Ramos (cell line): ENCODE measurements around the gene JPH2.

Experiments
- in situ Hi-C: fragments of 300-500 bp; cut with MboI; formaldehyde crosslinking; loops from one replicate; pipeline ENCODE4 v1.14.3; 2022; ENCODE audit warnings: low sequenced_read_pairs; ENCODE audit not compliant: unreplicated experiment

The JPH2 gene

DNA sequence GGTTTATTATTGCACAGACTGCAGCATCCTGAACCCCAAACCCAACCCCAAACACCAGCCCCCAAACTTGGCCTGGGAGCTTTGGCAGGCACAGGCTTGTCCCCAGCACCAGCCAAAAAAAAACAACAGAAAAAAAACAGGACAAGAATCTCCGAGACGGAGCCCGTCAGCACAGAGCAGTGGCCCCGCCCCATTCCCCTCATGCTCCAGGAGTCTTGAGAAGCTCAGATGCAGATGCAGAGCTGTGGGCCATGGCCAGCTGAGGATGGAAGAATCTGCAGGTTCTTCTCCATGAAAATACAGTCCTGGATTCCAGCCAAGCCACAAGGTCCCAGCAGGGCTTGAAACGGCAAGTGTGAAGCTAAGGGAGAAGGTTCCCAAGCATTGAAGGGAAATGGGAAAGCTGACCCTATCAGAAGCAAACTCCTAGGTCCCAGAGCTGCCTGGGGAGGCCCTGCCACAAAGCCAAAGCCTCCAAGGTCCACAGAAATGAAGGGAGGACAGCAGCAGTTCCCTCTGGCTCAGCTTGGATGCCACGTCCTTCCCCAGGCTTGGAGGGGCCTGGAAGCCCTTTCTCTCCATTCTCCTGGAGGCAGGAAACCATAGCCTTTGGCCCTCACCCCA lies 75.2 kb downstream of the JPH2 start:
- in situ Hi-C loops: no loop called here

DNA sequence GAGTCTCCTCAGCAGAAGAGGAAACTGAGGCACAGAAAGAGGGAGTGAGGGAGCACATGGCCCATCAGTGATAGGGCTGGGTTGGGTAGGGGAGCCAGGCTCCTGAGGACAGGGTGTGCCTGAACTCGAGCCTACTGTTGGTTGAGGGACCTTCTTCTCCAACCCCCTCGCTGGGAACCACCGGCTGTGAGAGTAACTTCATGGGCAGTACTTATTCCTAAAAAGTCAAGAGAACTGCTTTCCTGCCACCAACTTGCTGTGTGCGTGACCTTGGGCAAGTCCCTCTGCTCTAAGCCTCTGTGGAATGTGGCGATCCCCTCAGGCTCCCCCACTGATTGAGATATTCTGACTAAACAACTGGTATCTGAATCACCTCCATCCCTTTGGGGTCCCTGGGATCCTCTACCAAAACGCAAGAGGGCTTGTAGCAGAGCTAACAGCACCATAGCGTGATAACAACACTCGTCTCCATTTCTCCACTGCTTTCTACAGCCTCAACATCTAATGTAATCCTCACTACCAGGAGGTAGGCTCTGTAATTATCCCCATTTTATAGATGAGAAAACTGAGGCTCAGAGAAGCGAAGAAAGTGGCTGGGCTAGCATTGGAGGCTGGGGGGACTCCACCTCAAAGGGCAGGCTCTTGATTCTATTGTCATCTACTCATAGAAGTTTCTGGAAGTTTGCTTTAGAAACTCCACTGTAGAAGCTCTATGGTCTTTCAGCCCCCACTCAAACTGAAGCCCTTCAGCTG lies 76.0 kb downstream of the JPH2 start:
- in situ Hi-C loops: no loop called here

GRCh38 chr20:44109951-44110361 lies 77.0 kb downstream of the JPH2 start:
- in situ Hi-C loops: no loop called here

GRCh38 chr20:44106615-44107014 lies 80.4 kb downstream of the JPH2 start:
- in situ Hi-C loops: no loop called here

DNA sequence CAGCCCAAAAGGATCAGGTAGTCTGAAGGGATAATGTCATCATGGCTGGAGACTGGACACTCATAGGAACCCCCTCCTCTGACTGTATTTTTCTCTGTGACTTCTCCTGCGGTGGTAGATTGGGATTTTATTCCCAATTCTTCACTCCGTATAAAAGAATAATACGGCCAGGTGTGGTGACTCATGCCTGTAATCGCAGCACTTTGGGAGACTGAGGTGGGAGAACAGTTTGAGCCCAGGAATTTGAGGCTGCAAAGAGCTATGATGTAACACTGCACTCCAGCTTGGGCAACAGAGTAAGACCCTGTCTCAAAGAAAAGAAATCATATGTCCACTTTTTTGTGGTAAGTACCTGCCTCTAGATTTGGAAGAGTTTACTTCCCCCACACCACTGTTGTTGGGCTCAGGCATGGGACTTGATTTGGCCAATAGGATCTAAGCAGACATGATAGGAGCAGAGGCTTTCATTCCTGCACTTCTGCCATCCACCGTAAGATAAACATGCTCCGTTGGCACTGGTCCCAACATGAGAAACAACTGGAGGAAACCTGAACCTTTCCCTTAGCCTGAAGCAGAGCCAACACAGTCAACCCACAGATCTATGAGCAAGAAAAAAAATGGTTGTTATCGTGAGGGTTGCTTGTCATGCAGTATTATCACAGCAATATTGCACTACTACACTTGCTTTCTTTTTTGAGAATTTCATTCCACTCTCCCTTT lies 82.0 kb downstream of the JPH2 start:
- in situ Hi-C loops: no loop called here

GRCh38 chr20:44102582-44102981 lies 84.4 kb downstream of the JPH2 start:
- in situ Hi-C loops: no loop called here

DNA sequence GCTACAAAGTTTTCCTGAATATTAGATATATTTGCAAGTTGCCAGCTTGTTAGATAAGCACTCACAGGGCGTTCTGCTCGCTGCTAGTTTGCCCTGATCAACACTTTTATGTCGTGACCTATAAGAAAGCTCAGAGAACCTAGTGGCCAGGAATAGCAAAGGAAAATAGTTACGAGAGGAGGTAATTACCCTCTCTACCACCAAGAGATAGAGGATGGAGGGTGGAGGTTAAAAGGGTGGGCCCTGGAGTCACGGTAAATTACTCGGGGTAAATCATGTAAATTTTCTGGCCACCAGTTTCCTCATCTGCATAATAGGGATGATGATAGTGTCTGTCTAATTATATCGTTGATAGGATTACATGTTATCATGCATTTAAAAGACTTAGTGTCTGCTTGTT lies 87.2 kb downstream of the JPH2 start:
- in situ Hi-C loops: no loop called here

- in situ Hi-C loops: no loop called here
Measured at GRCh38 chr20:44098657-44099056, 88.3 kb downstream of the JPH2 start.

GRCh38 chr20:44098256-44098630 lies 88.7 kb downstream of the JPH2 start:
- in situ Hi-C loops: no loop called here

DNA sequence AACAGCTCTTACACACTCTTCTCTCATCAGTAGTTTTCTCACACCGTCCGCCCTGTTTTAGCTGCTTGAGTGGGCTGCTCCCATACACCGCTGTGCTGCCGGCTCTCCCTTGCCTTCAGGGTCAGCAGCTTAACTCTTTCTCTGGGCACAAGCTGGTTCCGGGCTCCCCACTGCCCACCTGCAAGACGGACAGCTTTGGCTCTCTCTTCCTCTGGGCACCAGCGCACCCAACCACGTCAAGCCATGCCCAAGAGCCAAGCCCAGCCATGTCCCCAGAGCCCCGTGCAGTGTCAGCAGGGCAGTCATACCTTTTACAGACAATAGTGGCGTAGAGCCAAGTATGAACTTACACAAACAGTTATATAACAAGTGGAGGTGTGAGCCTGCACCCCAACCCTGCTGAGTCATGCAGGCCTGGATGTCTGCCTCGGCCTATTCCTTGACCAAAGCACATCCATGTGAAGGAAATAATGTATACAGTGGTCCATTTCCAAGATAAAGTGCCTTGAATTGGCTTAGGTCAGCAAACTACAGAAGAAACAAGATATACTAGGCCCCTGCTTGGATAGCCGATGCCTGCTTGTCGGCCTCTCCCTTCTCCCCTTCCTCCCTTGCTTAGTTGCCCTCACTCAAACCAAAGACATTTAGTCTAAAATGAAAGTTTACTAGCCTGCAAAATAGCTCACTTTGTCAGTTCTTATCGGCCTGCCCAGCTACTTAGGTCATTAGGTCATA lies 89.3 kb downstream of the JPH2 start:
- in situ Hi-C loops: no loop called here

- in situ Hi-C loops: no loop called here
Measured at GRCh38 chr20:44095831-44096230, 91.2 kb downstream of the JPH2 start.

GRCh38 chr20:44093249-44093582 lies 93.8 kb downstream of the JPH2 start:
- in situ Hi-C loops: no loop called here

DNA sequence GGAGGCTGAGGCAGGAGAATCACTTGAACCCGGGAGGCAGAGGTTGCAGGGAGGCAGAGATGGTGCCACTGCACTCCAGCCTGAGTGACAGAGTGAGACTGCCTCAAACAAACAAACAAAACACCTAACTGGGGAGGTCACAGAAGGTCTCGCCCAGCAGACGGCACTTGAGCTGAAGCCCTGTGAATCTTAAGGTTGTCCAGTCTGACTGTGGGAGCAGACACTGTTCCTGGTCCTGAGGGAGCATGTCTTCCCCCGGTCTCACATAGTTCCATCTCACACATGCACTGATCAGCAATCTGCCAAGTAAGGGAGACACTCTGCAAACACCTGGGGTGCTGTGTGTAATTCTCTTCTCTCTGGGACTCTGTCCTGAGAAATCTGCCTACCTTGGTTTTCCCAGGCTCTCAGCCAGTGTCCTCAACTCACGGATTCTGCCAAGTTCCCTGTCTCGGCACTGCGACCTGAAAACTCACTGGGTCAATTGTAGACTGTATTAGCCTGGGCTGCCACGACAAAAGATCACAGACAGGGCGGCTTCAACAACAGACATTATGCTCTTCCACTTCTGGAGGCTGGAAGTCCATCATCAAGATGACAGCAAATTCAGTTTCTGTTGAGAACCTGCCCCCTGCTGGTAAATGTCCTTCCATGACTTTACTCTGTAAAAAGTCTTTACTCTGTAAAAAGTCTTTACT lies 94.3 kb downstream of the JPH2 start:
- in situ Hi-C loops: no loop called here

- in situ Hi-C loops: no loop called here
Measured at GRCh38 chr20:44091026-44091425, 96.0 kb downstream of the JPH2 start.

GRCh38 chr20:44089987-44090674 lies 96.9 kb downstream of the JPH2 start:
- in situ Hi-C loops: loop anchor here (10.0 kb wide), 1 partner anchor 545 kb away; no protein-coding TSS in a partner anchor

DNA sequence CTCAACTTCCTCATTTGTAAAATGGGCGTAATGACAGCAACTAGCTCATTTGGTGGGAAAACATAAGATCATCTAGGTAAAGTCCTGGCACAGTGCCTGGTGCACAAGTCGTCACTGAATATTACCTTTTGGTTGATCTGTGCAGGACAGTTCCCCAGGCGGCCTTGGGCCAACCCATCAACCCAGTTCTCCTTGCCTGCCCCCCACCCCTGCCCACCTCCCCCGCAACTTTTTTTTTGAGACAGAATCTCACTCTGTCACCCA lies 99.2 kb downstream of the JPH2 start:
- in situ Hi-C loops: loop anchor here (10.0 kb wide), 1 partner anchor 543 kb away; no protein-coding TSS in a partner anchor

- in situ Hi-C loops: loop anchor here (10.0 kb wide), 1 partner anchor 542 kb away; no protein-coding TSS in a partner anchor
Measured at GRCh38 chr20:44087051-44087856, 99.7 kb downstream of the JPH2 start.

- in situ Hi-C loops: loop anchor here (10.0 kb wide), 1 partner anchor 541 kb away; no protein-coding TSS in a partner anchor
Measured at GRCh38 chr20:44085616-44086434, 101.2 kb downstream of the JPH2 start.
